ENCODE measurements around the gene NCK1.
"Not testable (repeated sequence)": the region's sequence is repeated elsewhere in the genome, so short reads cannot be mapped to it uniquely, and the experiment has no call there.

The NCK1 gene

DNA sequence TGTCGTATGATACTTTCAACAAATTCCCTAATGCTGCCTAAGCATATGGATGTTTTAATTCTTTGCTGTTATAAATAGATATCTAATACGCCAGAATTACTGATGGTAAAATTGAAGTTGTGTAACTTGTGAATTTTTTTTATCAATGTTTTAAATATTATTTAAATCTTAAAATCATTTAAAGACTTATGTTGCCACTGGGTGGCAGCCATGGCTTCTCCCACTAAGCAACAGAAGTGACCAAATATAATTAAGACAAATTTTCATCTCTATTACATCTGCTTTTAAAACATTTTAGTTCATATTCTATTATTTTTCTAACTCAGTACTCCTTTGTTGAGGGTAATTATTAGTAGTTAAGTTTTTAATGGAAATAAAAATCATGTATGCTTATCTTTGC lies 87.7 kb downstream of the NCK1 start:
- no peak for DNase-seq

DNA sequence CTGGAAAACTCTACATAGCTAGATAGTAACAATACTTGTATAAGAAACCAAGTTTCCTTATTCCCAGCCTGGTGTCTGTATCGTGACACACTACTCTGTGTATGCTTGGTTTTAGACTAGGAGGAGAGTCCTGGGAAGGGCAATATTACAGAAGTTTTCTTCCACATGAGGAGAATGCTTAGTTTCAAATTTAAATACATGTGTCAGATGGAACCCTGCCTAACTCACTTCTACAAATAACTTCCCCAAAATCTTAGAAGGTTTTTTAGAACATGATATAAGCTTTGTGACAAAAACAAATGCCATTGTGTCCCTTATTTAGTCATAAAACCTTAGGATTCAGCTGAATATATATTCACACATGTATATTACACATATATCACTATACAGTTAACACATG lies 88.6 kb downstream of the NCK1 start:
- DNase-seq = no peak

DNA sequence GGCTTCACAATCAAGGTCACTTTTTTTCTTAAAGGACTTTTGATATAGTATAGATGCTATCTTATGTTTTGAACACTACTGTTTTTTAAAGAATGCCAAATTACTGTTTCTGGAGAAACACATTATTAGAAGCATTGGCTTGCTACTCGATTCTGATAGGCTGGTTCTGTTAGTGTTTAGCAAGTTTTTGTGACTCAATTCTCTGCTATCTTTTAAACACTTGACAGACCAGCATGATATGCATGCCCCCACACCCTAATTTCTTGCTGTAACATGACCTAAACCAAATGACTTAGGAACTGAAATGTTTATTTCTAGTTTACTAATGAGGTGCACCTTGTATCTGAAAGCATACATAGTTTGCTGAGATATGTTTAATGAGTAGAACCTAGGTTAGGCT lies 90.3 kb downstream of the NCK1 start:
- no peak for DNase-seq

DNA sequence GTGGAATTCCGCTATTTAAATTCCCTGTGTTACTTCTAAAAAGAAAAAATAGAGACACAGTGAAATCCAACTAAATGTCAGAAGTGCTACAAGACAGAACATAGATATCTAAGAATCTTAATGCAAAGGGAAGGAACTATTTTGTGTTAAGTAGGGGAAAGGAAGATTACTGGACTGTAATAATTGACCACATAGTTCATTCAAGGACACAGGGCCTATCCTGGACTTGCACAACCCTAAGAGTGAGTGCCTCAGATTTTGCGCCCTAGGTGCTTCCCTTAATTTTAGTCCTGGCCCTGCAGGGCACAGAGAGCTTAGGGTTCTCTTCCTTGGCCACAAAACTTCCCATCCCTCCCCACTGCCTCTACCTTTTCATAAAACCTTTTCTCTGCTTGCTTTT lies 92.2 kb downstream of the NCK1 start:
- no peak for DNase-seq

- no peak for DNase-seq
Observed at GRCh38 chr3:136954980-136955780, 93.2 kb downstream of the NCK1 start.

DNA sequence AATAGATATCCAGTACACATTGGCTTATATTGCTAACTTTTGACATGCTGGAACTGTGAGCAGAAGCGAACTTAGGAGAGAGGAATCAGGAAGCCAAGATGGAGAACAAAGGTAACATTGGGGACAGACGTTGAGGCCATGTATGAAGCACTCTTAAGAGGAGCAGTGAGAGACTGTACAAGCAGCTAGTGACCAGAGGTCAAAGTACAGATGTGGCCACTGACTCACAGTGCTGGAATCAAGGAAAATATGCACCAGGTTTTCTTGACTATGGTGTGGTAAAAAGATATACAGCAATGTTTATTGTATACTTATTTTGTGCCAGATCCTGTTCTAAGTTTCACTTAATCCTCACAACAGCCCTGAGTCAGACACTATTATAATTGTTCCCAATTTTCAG lies 93.8 kb downstream of the NCK1 start:
- DNase-seq = no peak

GRCh38 chr3:136956971-136957370 lies 95.0 kb downstream of the NCK1 start:
- no peak for DNase-seq

- no peak for DNase-seq
Observed at GRCh38 chr3:136957751-136958288, 95.8 kb downstream of the NCK1 start, which contains the start of gene IL20RB. Gene IL20RB (plus strand): TSS chr3:136957983. CDS start chr3:136958114, 131 bp downstream.

DNA sequence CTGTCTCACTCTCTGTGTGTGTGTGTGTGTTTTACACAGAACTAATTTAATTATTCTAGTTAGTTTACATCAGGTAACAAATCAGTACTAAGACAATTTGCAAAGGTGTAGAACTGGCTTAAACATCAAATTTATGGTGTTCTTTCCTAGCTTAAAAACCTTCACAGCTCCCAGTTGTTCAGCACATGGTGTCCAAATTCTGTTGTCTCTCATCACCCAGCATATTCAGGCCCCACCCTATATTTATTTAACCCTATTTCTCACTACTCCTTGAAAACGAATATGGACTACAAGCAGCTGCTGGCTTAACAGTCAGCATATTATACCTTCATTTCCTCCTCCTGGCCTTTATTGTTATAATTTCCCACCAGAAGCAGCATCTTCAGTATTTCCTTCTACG lies 96.9 kb downstream of the NCK1 start:
- no peak for DNase-seq

GRCh38 chr3:136959599-136959998 lies 97.6 kb downstream of the NCK1 start:
- DNase-seq = no peak

- DNase-seq = no peak
Observed at GRCh38 chr3:136960838-136961836, 99.1 kb downstream of the NCK1 start.

- DNase-seq = no peak
Observed at GRCh38 chr3:136962927-136963326, 100.9 kb downstream of the NCK1 start.

GRCh38 chr3:136969539-136969938 lies 107.5 kb downstream of the NCK1 start:
- not testable (repeated sequence) for DNase-seq

- DNase-seq = no peak
Observed at GRCh38 chr3:136973352-136973751, 111.3 kb downstream of the NCK1 start.

DNA sequence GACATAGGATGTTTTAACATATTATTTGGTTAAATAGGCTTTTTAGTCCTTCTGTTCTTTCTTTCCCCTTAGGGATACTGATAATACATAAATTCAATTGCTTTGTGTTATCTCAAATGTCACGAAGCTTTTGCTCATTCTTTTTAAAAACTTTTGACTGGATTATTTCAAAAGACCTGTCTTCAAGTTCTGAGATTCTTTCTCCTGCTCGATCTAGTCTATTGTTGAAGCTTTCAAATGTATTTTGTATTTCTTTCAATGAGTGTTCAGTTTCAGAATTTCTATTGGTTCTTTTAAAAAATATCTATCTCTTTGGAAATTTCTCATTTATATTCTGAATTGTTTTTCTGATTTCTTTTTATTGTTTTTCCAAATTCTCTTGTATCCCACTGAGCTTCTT lies 112.7 kb downstream of the NCK1 start:
- DNase-seq = no peak

GRCh38 chr3:136979204-136979603 lies 117.2 kb downstream of the NCK1 start:
- no peak for DNase-seq

DNA sequence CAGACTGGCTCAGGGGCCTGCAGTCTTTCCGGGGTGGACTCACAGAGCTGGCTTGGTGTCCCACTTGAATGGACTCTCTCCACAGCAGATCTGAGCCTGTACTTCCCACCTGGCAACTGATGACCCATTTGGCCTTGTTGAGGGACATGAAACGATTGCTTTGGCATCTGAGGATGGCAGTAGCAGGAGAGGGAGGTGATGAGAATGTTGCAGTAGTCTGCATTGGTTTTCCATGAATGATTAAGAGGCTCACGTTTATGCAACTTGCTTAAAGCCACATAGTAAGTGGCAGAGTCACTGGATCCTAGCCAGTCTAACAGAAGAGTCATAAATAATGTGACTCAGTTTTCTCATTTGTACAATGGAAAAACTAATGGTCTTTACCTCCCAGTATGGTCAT lies 117.7 kb downstream of the NCK1 start:
- no peak for DNase-seq

GRCh38 chr3:136982033-136982432 lies 120.0 kb downstream of the NCK1 start:
- DNase-seq = no peak

GRCh38 chr3:136982520-136983138 lies 120.6 kb downstream of the NCK1 start:
- DNase-seq = no peak

- no peak for DNase-seq
Observed at GRCh38 chr3:136984837-136985236, 122.8 kb downstream of the NCK1 start.

GRCh38 chr3:136987398-136987980 lies 125.5 kb downstream of the NCK1 start:
- DNase-seq = not testable (repeated sequence)

GRCh38 chr3:136988651-136989050 lies 126.6 kb downstream of the NCK1 start:
- no peak for DNase-seq

Data from SHP77 (cell line).